GM18511 (cell line): Measurements from ENCODE around the gene EMILIN3.

ENCODE experiments used
- ATAC-seq: cut with Tn5 transposase; IDR thresholded peaks from one replicate; pipeline ENCODE4 v1.9.1; 2021; ENCODE audit warnings: mild to moderate bottlenecking, moderate library complexity; ENCODE audit not compliant: unreplicated experiment

EMILIN3 gene

DNA sequence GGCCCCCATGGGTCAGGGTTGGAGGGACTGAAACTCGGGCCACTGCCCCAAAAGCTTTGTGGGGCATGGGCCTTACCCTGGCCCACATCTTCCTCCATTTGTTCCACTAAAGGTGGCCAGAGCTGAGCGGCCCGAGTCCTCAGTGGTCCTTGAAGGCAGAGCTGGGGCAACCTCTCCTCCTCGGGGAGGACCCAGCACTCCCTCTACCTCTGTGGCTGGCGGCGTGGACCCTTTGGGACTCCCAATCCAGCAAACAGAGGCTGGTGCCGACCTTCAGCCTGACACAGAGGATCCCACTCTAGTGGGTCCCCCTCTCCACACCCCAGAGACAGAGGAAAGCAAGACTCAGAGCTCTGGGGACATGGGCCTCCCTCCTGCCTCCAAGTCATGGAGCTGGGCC is 16.7 kb downstream of the EMILIN3 start:
- no peak for ATAC-seq

DNA sequence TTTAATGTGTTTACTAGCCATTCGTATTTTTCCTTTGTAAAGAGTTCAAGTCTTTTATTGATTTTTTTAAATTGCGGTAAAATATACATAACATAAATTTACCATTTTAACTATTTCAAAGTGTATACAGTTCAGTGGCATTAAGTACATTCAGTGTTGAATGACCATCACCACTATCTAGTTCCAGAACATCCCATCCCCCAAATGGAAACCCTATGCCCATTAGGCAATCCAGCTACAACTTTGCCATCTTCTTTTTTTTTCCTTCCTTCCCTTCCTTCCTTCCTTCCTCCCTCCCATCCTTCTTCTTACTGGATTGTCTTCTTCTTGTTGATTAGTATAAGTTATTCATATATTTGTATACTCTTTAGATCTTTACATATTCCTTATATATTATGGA is 17.4 kb downstream of the EMILIN3 start:
- ATAC-seq = no peak

DNA sequence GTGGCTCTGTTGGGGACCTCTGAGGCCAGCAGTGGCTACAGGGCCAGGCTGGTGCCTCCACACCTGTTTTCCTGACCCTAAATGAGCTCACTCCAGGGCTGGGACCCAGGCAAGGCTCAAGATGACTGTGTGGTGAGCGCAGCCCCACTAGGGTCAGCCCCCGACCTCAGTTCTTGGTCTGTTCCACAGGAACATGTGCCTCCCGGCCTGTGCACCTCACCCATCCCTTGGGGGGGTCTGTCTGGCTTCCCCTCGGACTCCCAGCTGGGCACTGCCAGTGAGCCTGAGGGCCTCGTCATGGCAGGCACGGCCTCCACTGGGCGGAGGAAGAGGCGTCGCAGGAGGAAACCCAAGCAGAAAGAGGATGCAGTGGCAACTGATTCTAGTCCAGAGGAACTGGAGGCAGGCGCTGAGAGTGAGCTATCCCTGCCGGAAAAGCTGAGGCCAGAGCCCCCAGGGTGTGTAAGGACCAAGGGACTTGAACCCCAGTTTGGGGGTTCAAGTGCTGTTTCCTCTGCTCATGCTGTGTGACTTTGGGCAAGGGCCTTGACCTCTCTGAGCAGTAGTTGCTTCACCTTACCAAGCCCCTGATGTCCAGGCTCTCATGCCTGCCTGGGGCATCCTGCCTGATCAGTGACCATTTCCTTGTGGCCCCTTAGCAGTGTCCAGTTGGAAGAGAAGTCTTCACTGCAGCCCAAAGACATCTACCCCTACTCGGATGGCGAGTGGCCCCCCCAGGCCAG is 18.0 kb downstream of the EMILIN3 start:
- no peak for ATAC-seq

DNA sequence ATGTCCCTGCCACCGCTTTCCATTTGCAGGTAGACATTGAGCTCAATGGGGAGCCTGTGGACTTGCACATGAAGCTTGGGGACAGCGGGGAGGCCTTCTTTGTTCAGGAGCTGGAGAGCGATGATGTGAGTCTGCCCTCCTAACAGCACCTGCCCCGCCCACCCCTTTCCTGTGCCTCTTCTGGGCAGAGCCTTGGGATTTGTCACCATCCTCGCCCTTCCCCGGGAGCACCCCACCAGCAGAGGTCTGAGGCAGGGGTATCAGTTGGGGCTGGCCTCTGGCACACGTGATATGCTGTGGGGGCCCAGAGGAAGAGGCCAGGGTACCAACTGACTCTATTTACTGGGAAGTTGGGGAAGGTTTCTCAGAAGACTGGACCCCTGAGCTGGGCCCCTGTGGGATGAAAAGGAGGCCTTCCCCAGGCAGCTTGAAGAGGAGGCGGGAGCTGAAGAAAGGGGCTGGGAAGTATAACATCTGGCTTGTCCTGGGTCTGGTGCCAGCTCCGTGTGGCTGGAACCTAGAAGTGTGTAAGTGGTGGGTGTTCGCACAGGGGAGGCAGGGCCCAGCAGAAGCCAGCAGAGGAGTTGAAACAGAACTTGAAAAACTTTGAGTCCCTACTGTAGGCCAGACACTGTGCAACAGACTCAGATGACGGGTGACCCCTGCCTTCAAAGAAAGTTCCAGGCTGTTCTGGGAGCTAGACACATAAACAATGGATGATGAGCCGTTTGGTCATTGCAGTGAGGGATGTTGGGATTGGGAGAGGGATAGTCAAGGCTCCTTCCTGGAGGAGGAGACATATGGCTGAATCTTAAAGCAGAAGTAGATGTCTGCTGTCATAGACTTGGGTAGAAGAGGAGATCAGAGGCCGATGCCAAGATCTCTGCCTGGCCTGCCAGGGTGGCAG is 18.8 kb downstream of the EMILIN3 start:
- no peak for ATAC-seq

DNA sequence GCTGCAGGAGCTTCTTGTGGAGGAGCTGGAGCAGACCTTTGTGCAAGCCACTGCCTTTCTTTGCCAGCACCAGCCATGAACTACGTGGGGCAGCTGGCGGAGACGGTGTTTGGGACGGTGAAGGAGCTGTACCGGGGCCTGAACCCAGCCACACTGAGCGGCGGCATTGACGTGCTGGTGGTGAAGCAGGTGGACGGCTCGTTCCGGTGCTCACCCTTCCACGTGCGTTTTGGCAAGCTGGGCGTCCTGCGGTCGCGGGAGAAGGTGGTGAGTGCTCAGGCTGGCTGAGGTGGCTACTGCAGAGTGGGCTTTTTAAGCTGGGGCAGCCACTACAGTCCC is 20.9 kb downstream of the EMILIN3 start:
- no peak for ATAC-seq

DNA sequence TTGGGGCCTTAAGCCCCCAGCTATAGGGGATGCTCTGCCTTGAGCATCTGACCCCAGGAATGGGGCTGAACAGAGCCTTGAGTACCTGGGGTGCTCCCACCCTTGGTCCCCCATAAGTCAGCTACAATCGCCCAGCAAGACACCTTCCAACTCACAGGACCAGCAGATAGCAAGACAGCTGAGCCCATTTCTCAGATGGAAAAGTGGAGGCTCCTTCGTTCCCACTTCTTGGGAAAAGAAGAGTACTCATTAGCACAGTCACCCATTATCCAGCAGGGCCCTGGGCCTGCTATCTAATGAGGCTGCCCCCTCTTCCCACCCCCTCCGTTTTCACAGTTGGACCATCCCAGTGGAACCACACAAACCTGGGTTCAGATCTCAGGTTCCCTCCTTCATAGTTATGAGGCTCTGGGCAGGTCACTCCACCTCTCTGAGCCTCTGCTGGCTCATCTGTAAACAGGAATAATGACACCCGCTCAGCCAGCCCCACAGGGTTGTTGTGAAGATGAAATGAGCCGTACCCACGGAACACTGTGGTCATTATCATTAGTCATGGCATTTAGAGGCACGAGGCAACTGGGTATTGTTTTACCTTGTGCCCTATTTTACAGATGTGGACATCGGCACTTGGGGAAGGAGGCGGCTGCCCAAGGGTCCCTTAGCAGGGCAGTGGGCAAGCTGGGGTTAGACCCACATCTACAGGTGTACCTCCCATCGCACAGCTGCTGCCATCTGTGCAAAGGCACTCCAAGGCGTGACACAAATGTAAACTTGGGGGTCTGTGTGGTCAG is 21.5 kb downstream of the EMILIN3 start:
- no peak for ATAC-seq

DNA sequence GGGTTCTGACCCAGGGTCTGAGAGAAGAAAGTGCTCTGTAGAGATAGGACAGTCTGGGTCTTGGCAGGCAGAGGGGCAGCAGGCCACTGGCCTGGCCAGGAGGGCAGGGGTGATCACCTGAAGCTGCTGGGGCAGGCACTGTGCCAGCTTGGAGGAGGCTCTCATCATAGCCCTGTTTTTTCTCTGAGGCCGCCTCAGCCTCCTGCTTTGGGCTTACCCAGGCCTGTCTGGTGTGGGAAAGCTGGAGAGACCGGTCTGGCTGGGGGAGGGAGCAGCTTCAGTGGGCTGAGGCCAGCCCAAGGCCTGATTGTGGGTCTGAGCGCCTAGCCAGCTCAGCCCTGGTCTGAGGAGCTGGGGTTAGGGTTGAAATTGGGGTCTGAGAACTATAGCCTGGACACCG is 22.1 kb downstream of the EMILIN3 start:
- ATAC-seq = no peak

DNA sequence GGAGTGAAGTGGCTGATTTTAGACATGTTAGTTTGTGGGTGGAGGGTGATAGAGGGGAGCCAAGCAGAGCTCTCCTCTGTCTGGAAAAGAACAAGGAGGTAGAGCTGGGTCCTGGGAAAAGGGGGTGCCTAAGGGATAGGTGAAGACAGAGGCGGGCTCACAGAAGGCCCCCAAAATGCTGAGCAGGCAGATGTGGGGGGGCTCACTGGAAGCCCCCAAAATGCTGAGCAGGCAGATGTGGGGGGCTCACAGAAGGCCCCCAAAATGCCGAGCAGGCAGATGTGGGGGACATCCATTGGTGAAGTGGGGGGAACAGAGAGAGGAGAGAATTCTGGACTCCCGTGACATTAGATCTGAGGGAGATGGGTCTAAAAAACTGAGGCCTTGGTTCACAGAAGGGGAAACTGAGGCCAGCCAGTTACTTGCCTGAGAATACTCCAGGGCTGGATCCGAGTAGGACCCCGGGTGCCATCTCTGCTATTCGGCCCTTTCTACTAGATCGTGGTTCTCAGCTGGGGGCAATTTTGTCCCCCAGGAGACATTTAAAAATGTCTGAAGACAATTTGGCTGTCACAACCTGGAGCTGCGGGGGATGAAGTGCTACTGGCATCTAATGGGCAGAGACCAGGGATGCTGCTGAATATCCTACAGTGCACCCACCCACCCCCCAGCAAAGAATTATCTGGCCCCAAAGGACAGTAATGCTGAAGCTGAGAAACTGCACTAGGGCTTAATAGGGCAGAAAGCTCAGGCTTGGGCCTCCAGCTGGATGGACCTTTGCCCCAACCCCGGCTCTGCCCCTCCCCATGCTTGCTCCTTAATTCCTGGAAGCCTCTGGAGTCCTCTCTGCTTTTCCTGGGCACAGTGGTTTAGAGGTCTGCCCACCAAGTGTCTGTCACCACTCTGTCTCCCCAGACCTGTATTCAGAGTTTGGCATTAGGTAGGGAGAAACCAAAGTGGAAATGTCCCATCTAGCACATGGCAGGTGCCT is 23.8 kb downstream of the EMILIN3 start:
- no peak for ATAC-seq

DNA sequence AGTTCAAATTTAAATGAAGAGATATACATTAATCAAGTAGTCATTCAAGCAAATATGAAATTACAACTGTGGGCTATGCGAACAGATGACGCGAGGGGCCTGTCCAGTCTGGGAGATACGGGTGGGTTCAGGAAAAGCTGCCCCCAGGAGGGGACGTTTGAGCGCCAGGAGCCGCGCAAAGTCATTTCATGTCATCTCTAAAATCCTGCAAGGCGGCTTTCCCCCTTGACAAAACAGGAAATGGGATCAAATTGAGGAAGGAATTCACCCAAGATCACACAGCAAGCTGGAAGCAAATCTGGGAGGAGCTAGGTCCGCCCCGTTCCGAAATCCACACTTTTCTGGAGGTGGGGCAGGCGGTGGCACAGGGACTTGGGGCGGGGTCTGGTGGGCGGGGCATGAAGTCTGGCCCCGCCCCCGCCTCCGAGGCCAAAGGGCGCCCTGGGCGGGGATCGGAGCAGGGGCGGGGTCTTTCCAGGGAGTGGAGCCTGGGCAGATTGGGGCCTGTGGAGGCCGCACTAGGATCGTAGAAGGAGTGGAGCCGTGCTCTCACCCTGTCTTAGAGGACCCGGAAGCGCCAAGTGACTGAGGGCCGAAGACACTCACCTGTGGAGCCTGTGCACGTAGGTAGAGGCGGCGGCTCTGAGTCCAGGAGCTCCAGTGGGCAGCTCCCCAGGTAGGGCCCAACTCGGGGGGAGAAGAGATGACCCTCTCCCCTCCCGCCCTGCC is 26.1 kb downstream of the EMILIN3 start, which contains the start of gene LPIN3:
TSS of gene LPIN3 (plus strand) at position 495 of the 729 bp plus-strand sequence. CDS start 4,983 bp downstream, outside the sequence.
- ATAC-seq = peak; percentile 15

DNA sequence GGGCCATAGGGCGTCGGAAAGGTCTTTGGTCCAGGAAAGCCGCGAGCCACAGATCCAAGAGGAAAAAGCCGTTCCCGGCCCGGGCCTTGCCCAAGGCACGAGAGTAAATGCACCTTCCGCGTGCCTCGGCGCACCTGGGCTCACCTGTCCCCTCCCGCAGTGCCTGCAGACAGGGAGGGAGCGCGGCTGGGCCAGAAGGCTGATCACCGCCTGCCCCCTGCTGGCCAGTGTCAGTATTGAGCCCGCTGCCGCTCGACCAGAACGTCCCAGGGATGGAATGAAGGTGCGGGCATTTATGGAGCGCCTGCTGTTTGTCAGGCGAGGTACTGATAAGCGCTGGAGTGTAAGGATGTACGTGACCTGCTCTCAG is 26.7 kb downstream of the EMILIN3 start:
- peak; percentile 86 for ATAC-seq

DNA sequence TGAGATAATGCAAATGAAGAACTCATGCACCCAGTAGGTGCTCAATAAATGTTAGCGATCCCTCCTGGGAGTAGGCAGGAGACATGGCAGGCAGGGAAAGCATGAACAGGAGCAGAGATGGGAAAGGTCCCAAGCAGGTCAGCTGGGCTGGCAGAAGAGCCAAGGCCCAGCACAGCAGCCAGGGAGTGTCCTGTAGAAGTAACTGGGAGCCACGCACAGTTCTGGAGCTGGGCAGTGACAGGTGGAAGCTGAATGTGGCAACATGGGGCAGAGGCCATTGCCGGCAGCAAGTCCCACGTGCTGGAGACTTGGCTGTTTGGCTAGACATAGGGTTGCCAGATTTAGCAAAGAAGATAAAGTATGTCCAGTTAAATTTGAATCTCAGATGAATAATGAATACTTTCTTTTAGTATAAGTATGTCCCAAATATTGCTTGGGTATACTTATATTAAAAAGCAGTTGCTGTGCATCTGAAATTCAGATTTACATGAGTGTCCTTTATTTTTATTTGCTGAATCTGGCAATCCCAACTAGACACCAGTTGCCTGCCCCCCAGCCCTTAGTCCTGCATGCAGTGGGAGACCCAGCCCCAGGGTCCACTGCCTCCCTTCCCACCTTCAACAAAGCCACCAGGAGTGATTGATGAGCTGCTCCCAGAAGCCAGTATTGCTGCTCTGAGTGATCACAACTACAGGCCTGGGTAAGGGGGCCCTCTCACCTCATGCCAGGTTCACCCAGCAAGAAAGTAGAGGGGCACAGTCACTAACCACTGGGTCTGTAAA is 29.7 kb downstream of the EMILIN3 start:
- no peak for ATAC-seq

DNA sequence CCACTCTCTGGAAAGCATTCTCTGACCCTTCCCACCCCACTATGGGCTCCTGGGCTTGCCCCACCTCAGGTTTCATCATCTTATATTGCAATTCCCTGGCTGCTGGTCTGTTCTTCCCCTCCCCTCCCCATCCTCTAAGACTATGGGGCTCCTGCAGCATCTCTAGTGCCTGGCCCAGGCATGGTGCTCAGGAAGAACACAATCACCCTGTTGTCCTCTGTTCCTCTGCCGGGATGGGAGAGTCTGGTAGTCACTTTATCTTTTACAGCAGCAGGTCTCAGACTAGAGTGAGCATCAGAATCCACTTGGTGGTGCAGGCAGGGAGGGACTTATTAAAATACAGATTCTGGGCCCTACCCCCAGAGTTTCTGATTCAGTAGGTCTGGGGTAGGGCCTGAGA is 31.0 kb downstream of the EMILIN3 start:
- no peak for ATAC-seq

DNA sequence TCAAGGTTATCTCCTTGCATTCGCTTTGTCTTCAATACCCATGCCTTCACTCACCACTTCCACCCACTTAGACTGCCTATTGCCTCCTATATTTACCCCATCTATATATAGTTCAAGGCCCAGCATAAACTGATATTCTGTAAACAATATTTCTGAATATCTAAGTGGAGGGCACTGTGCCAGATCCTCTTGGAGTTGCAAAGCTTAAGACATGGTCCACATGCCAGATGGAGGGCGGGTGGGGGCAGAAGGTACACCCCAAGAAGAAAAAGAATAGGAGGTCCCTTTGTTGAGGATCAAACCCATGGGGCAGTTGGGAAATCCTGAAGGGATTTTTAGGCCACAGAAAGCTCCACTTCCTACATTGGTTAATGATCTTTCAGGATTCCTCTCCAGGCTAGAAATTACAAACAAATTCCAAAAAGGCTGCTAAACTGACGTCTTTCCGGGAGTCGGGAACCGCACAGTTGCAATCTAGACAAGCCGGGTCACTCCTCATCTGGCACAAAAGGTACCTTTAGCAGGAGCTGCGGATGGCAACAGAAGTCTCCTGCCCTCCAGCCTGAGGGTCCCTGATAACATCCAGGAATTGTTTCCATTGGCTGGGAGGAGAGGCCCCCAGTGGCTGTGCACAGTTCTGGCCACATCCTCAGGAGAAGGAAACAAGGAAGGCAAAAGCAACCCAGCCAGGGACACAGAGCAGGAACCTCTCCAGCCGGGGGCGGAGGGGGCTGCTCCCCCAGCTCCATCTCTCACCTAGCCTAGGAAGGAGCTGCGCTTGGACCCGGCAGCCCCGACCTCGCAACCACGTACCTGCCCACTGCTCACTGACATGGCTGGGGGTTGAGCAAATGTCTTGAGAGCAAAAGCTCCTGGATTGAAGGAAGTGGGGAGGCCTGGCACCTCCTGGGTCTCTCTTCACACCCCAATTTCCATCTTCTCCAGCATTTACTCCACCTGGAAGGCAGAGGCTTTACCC is 31.9 kb downstream of the EMILIN3 start:
- no peak for ATAC-seq

DNA sequence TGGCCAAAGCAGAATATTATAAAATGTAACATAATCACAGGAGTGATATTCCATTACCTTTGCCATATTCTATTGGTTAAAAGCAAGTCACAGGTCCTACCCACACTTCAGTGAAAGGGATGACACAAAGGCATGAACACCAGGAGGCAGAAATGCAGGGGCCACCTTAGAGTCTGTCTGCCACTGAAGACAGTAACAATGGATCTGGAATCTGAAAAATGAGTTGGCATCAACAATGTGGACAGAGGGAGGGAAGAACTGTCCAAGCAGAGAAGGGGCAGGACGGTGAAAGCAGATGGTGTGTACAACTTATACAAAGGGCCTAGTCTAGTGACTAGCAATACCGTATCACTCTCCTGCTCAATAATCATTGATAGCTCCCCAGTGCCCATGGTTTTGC is 32.6 kb downstream of the EMILIN3 start:
- no peak for ATAC-seq

DNA sequence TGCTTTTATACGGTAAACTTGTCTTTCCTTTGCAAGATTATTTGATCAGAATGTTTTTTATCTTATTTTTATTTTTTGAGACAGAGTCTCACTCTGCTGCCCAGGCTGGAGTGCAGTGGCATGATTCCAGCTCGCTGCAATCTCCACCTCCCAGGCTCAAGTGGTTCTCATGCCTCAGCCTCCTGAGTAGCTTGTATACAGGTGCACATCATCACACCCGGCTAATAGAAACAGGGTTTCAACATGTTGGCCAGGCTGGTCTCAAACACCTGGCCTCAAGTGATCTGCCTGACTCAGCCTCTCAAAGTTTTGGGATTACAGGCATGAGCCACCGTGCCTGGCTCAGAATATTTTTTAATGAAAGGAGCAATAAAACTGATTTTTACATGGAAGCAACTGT is 34.9 kb downstream of the EMILIN3 start:
- ATAC-seq = no peak

DNA sequence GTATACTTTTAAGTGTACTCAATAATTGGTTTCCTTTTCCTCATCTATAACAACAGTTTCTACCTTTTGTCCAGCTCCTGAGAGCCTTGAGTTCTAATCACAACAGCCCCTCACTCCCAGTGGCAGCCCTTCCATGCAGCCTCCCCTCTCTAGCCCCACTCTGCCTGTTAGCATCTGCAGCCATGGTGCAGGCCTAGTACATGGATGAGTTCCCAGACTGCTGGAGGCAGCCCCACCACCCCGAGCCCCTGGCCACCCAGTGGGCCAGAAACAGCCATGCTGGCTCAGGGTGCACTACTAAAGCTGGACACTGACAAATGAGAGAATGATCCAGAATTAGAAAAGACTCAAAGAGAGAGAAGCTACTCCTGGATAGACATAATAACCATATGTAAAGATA is 35.7 kb downstream of the EMILIN3 start:
- ATAC-seq = no peak

DNA sequence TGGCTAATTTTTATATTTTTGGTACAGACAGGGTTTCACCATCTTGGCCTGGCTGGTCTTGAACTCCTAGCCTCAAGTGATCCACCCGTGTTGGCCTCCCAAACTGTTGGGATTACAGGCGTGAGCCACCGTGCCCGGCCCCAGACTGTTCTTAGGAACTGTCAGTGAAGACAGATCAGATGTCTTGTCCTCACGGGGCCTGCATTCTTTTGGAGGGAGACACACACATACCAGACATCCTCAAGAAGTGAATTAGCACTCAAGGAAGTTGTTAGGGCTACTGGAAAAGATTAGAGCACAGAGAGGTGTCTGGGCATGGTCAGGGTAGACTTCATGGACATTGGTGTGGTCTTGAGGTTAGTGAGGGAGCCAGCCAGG is 36.3 kb downstream of the EMILIN3 start:
- ATAC-seq = no peak
